Chondrocyte (in vitro differentiated cells): ENCODE measurements around the gene PTPRN2. TPM values are rescaled to one million over a fixed set of nuclear protein-coding genes. Genes with fewer than 3 reads are reported as not detected.

Source experiments
- DNase-seq: peaks from one replicate; pipeline ENCODE4 v3.0.0; 2021; ENCODE audit warnings: mixed read lengths, low spot score
- H3K27ac Mint-ChIP-seq: one replicate; pipeline ENCODE4 v1.8.0; 2021; ENCODE audit warnings: mild to moderate bottlenecking, moderate library complexity, mixed read lengths; ENCODE audit not compliant: unreplicated experiment
- H3K27me3 Mint-ChIP-seq: 2 replicates; pipeline ENCODE4 v1.8.0; 2021; ENCODE audit warnings: low read depth, mixed read lengths
- H3K36me3 Mint-ChIP-seq: 2 replicates; pipeline ENCODE4 v1.8.0; 2021; ENCODE audit warnings: low read depth, mixed read lengths
- H3K4me1 Mint-ChIP-seq: 2 replicates; pipeline ENCODE4 v1.8.0; 2021; ENCODE audit warnings: low read depth, mild to moderate bottlenecking, mixed read lengths
- H3K4me3 Mint-ChIP-seq: one replicate; pipeline ENCODE4 v1.8.0; 2021; ENCODE audit warnings: mild to moderate bottlenecking, moderate library complexity, mixed read lengths; ENCODE audit not compliant: unreplicated experiment
- H3K9me3 Mint-ChIP-seq: 2 replicates; pipeline ENCODE4 v1.8.0; 2021; ENCODE audit warnings: low read depth, mixed read lengths
- CTCF ChIP-seq: fragments of 200-600 bp; sonication (generic); IDR thresholded peaks from 2 replicates; pipeline ENCODE4 v1.5.0; 2021; ENCODE audit warnings: antibody characterized with exemption, mild to moderate bottlenecking, moderate library complexity
- total RNA-seq: library from RNA; stranded (reverse); gene quantifications from 3 replicates; pipeline ENCODE4 v1.2.1, GENCODE V29; 2021

Gene PTPRN2
- total RNA-seq, 1 donor from 2014 or later: 0.30 TPM

GRCh38 chr7:158262284-158263109 is 325.1 kb downstream of the PTPRN2 start:
- Mint-ChIP-seq H3K36me3 (no peaks in the 10 kb centered on the region), H3K4me3 (no peak overlapping the region), H3K27me3 (no peaks in the 10 kb centered on the region), H3K27ac (no peak overlapping the region), H3K9me3 (peaks cover 15% of the 10 kb centered on the region), H3K4me1 (no peaks in the 10 kb centered on the region)
- no peak for TF ChIP-seq CTCF
- no peak for DNase-seq

GRCh38 chr7:158261362-158262235 is 326.0 kb downstream of the PTPRN2 start:
- no peak overlapping the region for H3K27ac Mint-ChIP-seq
- no peak overlapping the region for H3K4me3 Mint-ChIP-seq
- H3K4me1 Mint-ChIP-seq: no peaks in the 10 kb centered on the region
- H3K36me3 Mint-ChIP-seq: no peaks in the 10 kb centered on the region
- no peak for TF ChIP-seq CTCF
- H3K27me3 Mint-ChIP-seq: no peaks in the 10 kb centered on the region
- DNase-seq: peak; percentile 57
- H3K9me3 Mint-ChIP-seq: peaks cover 21% of the 10 kb centered on the region

GRCh38 chr7:158260567-158261361 is 326.9 kb downstream of the PTPRN2 start:
- Mint-ChIP-seq H3K4me1 (no peaks in the 10 kb centered on the region), H3K27ac (no peak overlapping the region)

GRCh38 chr7:158259671-158260418 is 327.8 kb downstream of the PTPRN2 start:
- Mint-ChIP-seq H3K27me3 (no peaks in the 10 kb centered on the region), H3K27ac (no peak overlapping the region), H3K9me3 (peaks cover 28% of the 10 kb centered on the region), H3K36me3 (no peaks in the 10 kb centered on the region), H3K4me3 (no peak overlapping the region), H3K4me1 (no peaks in the 10 kb centered on the region)
- TF ChIP-seq CTCF: no peak
- DNase-seq: no peak

More at GRCh38 chr7:158260567-158261361, 326.9 kb downstream of the PTPRN2 start:
- peak; percentile 77 for DNase-seq
- no peak overlapping the region for H3K4me3 Mint-ChIP-seq
- H3K27me3 Mint-ChIP-seq: no peaks in the 10 kb centered on the region
- peaks cover 26% of the 10 kb centered on the region for H3K9me3 Mint-ChIP-seq
- no peaks in the 10 kb centered on the region for H3K36me3 Mint-ChIP-seq
- TF ChIP-seq CTCF: no peak
